Neuron (in vitro differentiated cells): ENCODE data around the gene ATP2B2.

ENCODE experiments used
- H2AFZ ChIP-seq: one replicate; pipeline ENCODE4 v1.6.1; 2013; ENCODE audit warnings: low read depth, mild to moderate bottlenecking, inconsistent platforms, low read length, moderate library complexity
- H3K27me3 ChIP-seq: one replicate; pipeline ENCODE4 v1.6.1; 2013; ENCODE audit warnings: low read length; ENCODE audit not compliant: insufficient read depth
- H3K36me3 ChIP-seq: one replicate; pipeline ENCODE4 v1.6.1; 2013; ENCODE audit warnings: low read length; ENCODE audit not compliant: insufficient read depth
- H3K4me1 ChIP-seq: one replicate; pipeline ENCODE4 v1.6.1; 2013; ENCODE audit warnings: low read length; ENCODE audit not compliant: insufficient read depth
- H3K4me3 ChIP-seq: 2 replicates; pipeline ENCODE4 v1.5.1; 2013; ENCODE audit warnings: mild to moderate bottlenecking, low read length, moderate library complexity
- H3K9me3 ChIP-seq: one replicate; pipeline ENCODE4 v1.6.1; 2013; ENCODE audit warnings: low read length

The ATP2B2 gene

GRCh38 chr3:10437272-10437994, 68.0 kb downstream of the ATP2B2 start:
- no peaks in the 10 kb centered on the region for H3K27me3 ChIP-seq
- H3K9me3 ChIP-seq: no peaks in the 10 kb centered on the region
- no peaks in the 10 kb centered on the region for H3K36me3 ChIP-seq

DNA sequence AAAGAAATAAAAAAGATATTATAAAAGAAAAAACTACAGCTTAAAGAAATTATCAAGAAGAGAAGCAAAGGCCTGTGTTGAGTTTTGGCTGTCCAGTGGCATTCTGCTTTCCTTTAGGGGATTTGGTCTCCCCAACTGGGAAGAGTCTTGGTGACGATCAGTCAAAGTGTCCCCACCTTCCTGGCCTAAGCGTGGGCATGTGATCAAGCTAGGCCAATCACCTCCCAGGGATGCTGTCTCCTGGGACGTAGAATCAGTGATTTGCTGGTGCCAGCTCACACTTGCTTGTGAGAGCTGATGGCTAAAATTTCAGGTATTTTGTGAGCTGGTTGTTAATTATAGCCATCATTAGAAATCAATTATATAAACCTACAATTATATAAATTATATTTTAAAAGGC, 69.5 kb downstream of the ATP2B2 start:
- no peaks in the 10 kb centered on the region for H3K4me1 ChIP-seq
- no peak overlapping the region for H3K4me3 ChIP-seq
- no peaks in the 10 kb centered on the region for H3K27me3 ChIP-seq
- H3K36me3 ChIP-seq: no peaks in the 10 kb centered on the region
- no peaks in the 10 kb centered on the region for H3K9me3 ChIP-seq
- no peak overlapping the region for H2AFZ ChIP-seq

More at GRCh38 chr3:10437272-10437994, 68.0 kb downstream of the ATP2B2 start:
- Histone ChIP-seq H2AFZ (no peak overlapping the region), H3K4me3 (no peak overlapping the region), H3K4me1 (no peaks in the 10 kb centered on the region)

- Histone ChIP-seq H3K36me3 (no peaks in the 10 kb centered on the region), H3K9me3 (no peaks in the 10 kb centered on the region), H3K27me3 (no peaks in the 10 kb centered on the region), H3K4me3 (no peak overlapping the region), H2AFZ (no peak overlapping the region), H3K4me1 (no peaks in the 10 kb centered on the region)
Observed at GRCh38 chr3:10434938-10435336, 70.4 kb downstream of the ATP2B2 start.

DNA sequence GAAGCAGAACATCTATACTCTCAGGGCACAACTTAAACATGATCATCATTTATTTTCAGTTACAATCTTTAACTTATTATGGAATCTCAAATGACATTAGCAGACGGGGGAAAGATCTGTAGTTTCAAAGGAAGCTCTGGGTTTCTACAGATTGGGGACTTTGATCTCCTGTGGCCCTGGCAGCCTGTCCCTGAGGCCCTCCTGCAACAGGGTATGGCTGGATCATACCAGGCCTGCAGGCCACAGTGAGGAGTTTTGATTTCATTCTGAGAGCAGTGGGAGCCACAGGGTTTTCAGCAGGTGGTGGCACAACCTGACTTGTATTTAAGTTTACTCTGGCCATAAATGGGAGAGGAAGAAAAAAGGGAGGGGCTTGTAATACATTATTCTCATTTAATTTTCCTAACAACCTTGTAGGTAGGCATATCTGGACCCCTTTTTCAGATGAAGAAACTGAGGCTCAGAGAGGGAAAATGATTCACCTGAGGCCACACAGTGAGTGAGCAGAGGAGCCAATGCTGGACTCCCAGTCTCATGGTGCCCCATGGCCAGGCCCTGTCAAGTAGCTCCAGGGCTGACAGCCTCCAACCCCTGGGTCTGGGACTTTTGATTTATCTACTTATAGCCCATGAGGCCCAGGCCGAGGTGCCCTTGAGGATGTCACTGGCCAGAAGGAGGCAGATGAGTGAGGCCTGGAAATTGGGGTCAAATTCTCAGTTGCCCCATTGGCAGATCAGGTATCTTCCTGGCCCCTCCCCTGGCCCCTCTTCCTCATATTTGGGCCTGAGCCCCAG, 71.0 kb downstream of the ATP2B2 start:
- H3K4me1 ChIP-seq: no peaks in the 10 kb centered on the region
- no peaks in the 10 kb centered on the region for H3K27me3 ChIP-seq
- no peaks in the 10 kb centered on the region for H3K36me3 ChIP-seq
- H3K4me3 ChIP-seq: no peak overlapping the region
- H3K9me3 ChIP-seq: no peaks in the 10 kb centered on the region
- no peak overlapping the region for H2AFZ ChIP-seq

DNA sequence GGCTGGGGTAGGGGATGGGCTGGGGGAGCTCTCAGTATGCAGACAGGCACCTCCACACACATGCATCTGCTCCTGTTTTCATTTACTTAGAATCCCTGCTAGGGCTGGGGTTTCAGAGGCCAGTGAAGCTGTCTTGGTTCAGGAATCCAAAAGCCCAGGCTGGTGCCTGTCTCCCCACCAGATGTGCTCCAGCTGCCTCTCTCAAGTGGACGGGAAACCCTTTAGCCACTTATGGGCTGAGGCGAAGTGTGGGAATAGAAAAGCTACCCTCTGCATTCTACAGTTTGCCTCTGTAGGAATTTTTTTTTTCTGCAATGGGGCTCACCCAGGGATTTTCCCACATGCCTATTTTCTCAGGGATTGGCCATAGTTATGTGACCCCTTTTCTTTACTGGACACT, 72.5 kb downstream of the ATP2B2 start:
- H3K4me3 ChIP-seq: no peak overlapping the region
- H3K36me3 ChIP-seq: no peaks in the 10 kb centered on the region
- no peak overlapping the region for H2AFZ ChIP-seq
- H3K4me1 ChIP-seq: no peaks in the 10 kb centered on the region
- no peaks in the 10 kb centered on the region for H3K27me3 ChIP-seq
- H3K9me3 ChIP-seq: no peaks in the 10 kb centered on the region

GRCh38 chr3:10432156-10432845, 73.1 kb downstream of the ATP2B2 start:
- Histone ChIP-seq H3K9me3 (no peaks in the 10 kb centered on the region), H3K36me3 (no peaks in the 10 kb centered on the region), H2AFZ (no peak overlapping the region), H3K27me3 (no peaks in the 10 kb centered on the region), H3K4me3 (no peak overlapping the region), H3K4me1 (no peaks in the 10 kb centered on the region)

DNA sequence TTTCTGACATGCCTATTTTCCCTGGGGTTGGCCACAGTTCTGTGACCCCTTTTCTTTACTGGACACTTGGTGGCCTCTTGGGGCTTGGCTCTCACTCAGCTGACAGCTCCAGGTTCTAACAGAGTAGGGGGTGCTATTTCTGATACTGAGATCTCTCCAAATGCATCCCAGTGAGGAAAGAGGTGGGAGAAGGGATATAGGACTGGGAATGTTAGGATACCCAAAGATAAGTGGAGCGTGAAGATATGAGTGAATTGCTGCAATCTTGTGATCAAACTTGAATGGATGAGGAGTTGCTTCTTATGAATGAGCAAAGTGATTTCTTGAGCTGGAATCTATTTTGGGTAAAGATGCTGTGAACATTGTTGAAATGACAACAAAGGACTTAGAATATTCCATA, 74.6 kb downstream of the ATP2B2 start:
- no peaks in the 10 kb centered on the region for H3K4me1 ChIP-seq
- no peak overlapping the region for H3K4me3 ChIP-seq
- H3K27me3 ChIP-seq: peaks cover 4% of the 10 kb centered on the region
- H3K9me3 ChIP-seq: no peaks in the 10 kb centered on the region
- no peak overlapping the region for H2AFZ ChIP-seq
- H3K36me3 ChIP-seq: no peaks in the 10 kb centered on the region

DNA sequence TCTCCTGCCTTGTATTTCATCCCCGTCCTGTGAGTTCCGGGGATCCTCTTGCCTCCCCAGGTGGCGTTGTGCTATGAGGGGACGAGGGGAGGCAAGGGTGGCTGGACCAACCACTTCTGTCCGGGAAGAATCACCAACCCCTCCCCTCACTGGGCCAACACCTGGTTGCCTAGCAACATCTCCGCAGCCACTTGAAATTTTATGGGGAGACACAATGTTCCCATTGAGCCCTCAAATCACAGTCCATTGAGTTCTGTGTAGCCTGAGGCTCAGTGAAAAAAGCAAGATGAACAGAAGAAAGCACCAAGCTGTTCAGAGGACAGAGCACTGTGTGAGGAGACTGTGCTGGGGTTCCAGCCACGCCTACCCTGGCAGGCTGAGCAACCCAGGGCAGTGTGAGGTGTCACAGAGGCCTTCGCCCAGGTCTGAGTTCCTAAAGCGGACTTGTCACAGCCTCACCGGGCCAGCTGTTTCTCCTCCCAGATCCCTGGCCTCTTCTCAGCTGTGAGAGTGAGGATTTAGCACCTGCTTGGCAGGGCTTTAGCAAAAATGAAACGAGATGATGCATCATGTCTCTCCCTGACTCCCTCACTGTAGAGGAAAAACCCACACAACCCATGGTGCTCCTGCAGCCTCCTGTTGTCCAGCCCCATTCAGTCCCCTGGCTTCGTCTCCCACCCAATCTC, 76.8 kb downstream of the ATP2B2 start:
- H3K4me3 ChIP-seq: no peak overlapping the region
- H2AFZ ChIP-seq: no peak overlapping the region
- H3K36me3 ChIP-seq: no peaks in the 10 kb centered on the region
- no peaks in the 10 kb centered on the region for H3K9me3 ChIP-seq
- no peaks in the 10 kb centered on the region for H3K4me1 ChIP-seq
- peaks cover 4% of the 10 kb centered on the region for H3K27me3 ChIP-seq

DNA sequence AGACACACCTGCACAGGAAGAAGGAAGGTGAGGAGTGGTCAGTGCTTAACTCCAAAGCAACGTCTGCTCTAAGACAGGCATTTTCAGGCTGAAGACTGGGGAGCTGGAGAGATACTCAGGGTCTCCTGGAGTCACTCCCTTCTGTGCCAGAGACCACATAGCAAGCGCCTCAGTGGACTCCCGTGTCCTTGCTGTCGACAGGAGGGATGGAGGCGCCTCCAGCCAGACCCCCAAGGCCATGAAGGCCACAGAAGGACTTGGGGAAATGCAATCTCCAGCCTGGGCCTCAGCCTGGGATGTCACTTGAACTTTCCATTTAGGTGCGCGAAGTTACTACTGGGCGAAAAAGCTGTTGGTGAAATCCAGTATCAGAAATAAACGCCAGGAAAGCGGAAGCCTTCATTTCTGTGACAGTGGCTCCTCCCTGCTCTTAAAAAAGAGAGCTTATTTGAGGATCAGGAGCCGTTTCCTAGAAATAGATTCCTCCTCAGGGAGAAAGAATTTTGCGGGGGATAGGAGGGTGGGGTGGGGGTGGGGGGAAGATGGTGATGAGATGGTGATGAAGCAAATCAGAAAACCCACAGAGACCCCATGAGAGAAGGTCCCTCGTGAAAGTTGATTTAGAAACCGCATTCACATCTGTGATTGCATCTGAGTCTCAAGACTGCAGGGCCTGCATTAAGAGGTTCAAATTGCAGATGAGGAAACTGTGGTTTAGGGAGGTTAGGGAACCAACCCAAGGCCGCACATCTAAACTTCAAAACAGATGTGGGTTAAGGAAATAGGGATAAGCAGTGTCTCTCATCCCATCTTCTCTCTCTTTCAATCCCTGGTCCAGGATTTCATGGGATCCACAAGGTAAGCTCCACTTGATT, 78.8 kb downstream of the ATP2B2 start:
- H3K27me3 ChIP-seq: peaks cover 4% of the 10 kb centered on the region
- no peaks in the 10 kb centered on the region for H3K9me3 ChIP-seq

DNA sequence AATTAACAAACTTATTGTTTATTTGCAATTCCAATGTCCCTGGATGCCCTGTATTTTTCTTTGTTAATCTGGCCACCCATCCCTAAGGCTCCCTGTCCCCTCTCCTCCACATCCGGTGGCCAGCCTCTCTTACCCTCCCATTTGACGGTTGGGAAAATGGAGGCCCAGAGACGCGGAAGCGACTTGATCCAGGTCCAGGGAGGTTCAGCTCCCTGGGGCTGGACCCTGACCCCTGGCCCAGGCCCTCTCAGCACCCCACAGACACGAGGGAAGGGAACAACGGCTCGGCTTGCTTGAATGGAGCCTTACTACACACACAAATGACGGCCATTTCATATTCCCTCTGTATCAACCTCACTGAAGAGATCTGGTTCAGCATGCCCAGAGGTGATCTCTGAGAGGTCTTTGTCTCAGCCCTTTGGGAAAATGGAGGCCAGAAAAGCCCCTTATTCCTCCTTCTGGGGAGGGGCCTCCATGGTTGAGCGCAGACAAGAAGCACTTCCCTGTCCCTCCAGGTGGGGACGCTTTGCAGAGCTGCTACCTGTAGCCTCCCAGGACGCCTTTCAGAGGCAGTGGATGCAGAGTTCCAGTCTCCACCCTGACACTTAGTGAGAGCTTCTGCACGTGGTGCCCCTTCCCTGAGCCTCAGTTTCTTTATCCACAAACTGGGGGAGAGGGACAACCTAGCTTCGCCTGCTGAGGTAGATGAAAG, 82.1 kb downstream of the ATP2B2 start:
- Histone ChIP-seq H2AFZ (no peak overlapping the region), H3K27me3 (peaks cover 4% of the 10 kb centered on the region), H3K36me3 (no peaks in the 10 kb centered on the region), H3K9me3 (no peaks in the 10 kb centered on the region), H3K4me1 (no peaks in the 10 kb centered on the region), H3K4me3 (no peak overlapping the region)

More for the DNA sequence above, 78.8 kb downstream of the ATP2B2 start:
- Histone ChIP-seq H3K4me3 (no peak overlapping the region), H2AFZ (no peak overlapping the region), H3K36me3 (no peaks in the 10 kb centered on the region), H3K4me1 (no peaks in the 10 kb centered on the region)

DNA sequence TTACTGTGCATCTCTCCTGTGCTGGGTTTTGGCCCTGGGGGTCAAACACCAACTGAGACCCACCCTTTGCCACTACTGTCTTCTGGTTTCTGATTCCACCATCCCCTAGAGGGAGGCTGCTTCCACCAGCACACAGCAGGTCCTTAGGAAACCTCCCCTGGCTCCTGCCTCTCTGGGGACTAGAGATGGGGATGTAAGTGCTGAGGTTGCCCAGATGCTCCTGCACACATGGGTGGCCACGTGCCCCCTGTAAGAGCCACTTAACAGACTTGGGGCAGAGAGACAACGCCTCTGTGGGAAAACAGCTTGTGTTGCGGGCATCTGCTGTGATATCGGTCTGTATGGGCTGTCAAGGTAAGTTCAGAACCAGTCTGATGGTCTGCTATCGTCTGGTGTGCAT, 83.4 kb downstream of the ATP2B2 start:
- no peaks in the 10 kb centered on the region for H3K36me3 ChIP-seq
- peaks cover 4% of the 10 kb centered on the region for H3K27me3 ChIP-seq

More for the DNA sequence above, 83.4 kb downstream of the ATP2B2 start:
- no peak overlapping the region for H3K4me3 ChIP-seq
- H3K4me1 ChIP-seq: no peaks in the 10 kb centered on the region
- H2AFZ ChIP-seq: no peak overlapping the region
- H3K9me3 ChIP-seq: no peaks in the 10 kb centered on the region
